GM18505 (cell line): ENCODE data around the gene SMO.
A peak's percentile ranks its signal among the peaks of the same experiment; 100 is the strongest.

Experiments used
- ATAC-seq: cut with Tn5 transposase; IDR thresholded peaks from one replicate; pipeline ENCODE4 v1.9.1; 2021; ENCODE audit not compliant: unreplicated experiment
- POLR2A ChIP-seq: IDR thresholded peaks from 4 replicates; pipeline ENCODE4 v1.6.1; 2011; ENCODE audit warnings: borderline replicate concordance; ENCODE audit not compliant: insufficient read depth, insufficient read length; ENCODE audit errors: extremely low read depth

SMO gene

GRCh38 chr7:129188372-129188891, at the start of gene SMO:
Gene SMO (plus strand): TSS chr7:129188633. CDS start chr7:129189152, 519 bp downstream.
- no peak for ATAC-seq
- no peak for TF ChIP-seq POLR2A

GRCh38 chr7:129143724-129144094, 44.7 kb upstream of the SMO start:
- TF ChIP-seq POLR2A, result no peak
- no peak for ATAC-seq

GRCh38 chr7:129144095-129144833, 44.2 kb upstream of the SMO start, which contains the start of gene TSPAN33:
Gene TSPAN33 (plus strand): TSS chr7:129144707. CDS start chr7:129144981, 274 bp downstream.
- TF ChIP-seq POLR2A, result peak; percentile 52
- ATAC-seq, result peak; percentile 68

- peak; percentile 16 for ATAC-seq
- TF ChIP-seq POLR2A, result no peak
Measured at GRCh38 chr7:129144834-129145668, 43.4 kb upstream of the SMO start.

- peak; percentile 61 for TF ChIP-seq POLR2A
- ATAC-seq, result peak; percentile 44
Measured at GRCh38 chr7:129146237-129146979, 42.0 kb upstream of the SMO start.

- TF ChIP-seq POLR2A, result no peak
- no peak for ATAC-seq
Measured at GRCh38 chr7:129147731-129148130, 40.7 kb upstream of the SMO start.

GRCh38 chr7:129149511-129149910, 38.9 kb upstream of the SMO start:
- ATAC-seq, result no peak
- no peak for TF ChIP-seq POLR2A

- no peak for ATAC-seq
- no peak for TF ChIP-seq POLR2A
Measured at GRCh38 chr7:129150199-129150996, 38.0 kb upstream of the SMO start.

- ATAC-seq, result no peak
- TF ChIP-seq POLR2A, result no peak
Measured at GRCh38 chr7:129157651-129158050, 30.8 kb upstream of the SMO start.

- TF ChIP-seq POLR2A, result no peak
Measured at GRCh38 chr7:129159539-129159938, 28.9 kb upstream of the SMO start.

GRCh38 chr7:129160161-129160905, 28.1 kb upstream of the SMO start:
- ATAC-seq, result no peak

More at GRCh38 chr7:129159539-129159938, 28.9 kb upstream of the SMO start:
- no peak for ATAC-seq

More at GRCh38 chr7:129160161-129160905, 28.1 kb upstream of the SMO start:
- TF ChIP-seq POLR2A, result no peak
